Uterus (tissue), 2 donors: ENCODE results near the gene ZC3HAV1.
"Not testable (repeated sequence)": the region's sequence is repeated elsewhere in the genome, so short reads cannot be mapped to it uniquely, and the experiment has no call there.

Experiments used
- CTCF ChIP-seq, 4 experiments: fragments of 200-600 bp in 2 of 4; fragments of 450-650 bp in 2 of 4; sonication (generic) in 2 of 4; IDR thresholded peaks; one replicate each; pipeline ENCODE4 v1.5.1; 2016 to 2019; ENCODE audit warnings: antibody characterized with exemption in 4 of 4, mild to moderate bottlenecking in 2 of 4, moderate library complexity in 1 of 4
- POLR2A ChIP-seq, 2 donors: fragments of 450-650 bp; IDR thresholded peaks; one replicate each; pipeline ENCODE4 v1.6.1; 2016; ENCODE audit warnings: antibody characterized with exemption in 2 of 2, mild to moderate bottlenecking in 1 of 2, moderate library complexity in 1 of 2

DNA sequence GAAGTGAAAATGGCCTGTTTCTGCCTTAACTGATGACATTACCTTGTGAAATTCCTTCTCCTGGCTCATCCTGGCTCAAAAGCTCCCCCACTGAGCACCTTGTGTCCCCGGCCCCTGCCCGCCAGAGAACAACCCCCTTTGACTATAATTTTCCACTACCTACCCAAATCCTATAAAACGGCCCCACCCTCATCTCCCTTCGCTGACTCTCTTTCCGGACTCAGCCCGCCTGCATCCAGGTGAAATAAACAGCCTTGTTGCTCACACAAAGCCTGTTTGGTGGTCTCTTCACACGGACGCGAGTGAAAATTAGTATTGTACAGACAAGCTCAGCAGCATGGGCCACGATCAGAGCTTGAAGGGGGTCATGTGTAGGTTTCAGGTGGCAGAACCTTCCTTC, 16.0 kb downstream of the ZC3HAV1 start:
- not testable (repeated sequence) for TF ChIP-seq CTCF, POLR2A (IDR thresholded peaks at IDR 0.05)
